Measurements from ENCODE around the gene ZNF37A.

Gene ZNF37A

DNA sequence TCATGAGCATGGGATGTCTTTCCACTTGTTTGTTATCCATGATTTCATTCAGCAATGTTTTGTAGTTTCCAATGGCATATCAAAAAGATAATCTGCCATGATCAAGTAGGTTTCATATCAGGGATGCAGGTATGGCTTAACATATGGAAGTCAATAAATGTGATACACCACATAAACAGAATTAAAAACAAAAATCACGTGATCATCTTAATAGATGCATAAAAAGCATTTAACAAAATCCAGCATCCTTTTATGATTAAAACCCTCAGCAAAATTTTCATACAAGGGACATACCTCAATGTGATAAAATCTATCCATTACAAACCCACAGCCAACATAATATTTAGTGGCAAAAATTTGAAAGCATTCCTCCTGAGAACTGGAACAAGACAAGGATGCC is 90.3 kb downstream of the ZNF37A start:
- H3K36me3 Mint-ChIP-seq = no peaks in the 10 kb centered on the region
- peaks cover 0 to 11% of the 10 kb centered on the region in 2 donors for H3K27me3 Mint-ChIP-seq
- no peak overlapping the region for H3K4me3 Mint-ChIP-seq
- H3K9me3 Mint-ChIP-seq = peaks cover 12 to 13% of the 10 kb centered on the region in 2 donors
- DNase-seq = no peak
- H3K4me1 Mint-ChIP-seq = no peaks in the 10 kb centered on the region
- no peak for ATAC-seq (replicated peaks)
- H3K27ac Mint-ChIP-seq = no peak overlapping the region
